HCT116 (cell line): Measurements from ENCODE around the gene MGST2. TPM values are rescaled to one million over a fixed set of nuclear protein-coding genes. Genes with fewer than 3 reads are reported as not detected.

Source experiments
- ATAC-seq: fragments of 200-7000 bp; cut with Tn5 transposase; 2 replicates; pipeline ENCODE4 v1.9.1; 2020; ENCODE audit warnings: mild to moderate bottlenecking, moderate library complexity
- BruUV-seq: library from RNA; stranded (reverse); fragments of 400-500 nt; replicated peaks from 2 replicates; lab custom pipeline; 2021; lab: Mats Ljungman, UMichigan
- CTCF ChIA-PET: fragments of 300-600 bp; sonication (Branson Sonifier 250); formaldehyde crosslinking; loops from one replicate; lab custom pipeline; 2021; ENCODE audit warnings: antibody characterized with exemption; lab: Charles Lee
- POLR2A ChIA-PET: fragments of 300-600, 350-600 bp; sonication (Branson Sonifier 250); formaldehyde crosslinking; loops from one replicate; lab custom pipeline; 2021; ENCODE audit warnings: antibody characterized with exemption; lab: Charles Lee
- RAD21 ChIA-PET, 2 experiments: fragments of 300-600 bp; sonication (Branson Sonifier 250); formaldehyde crosslinking; loops; one replicate each; lab custom pipeline; 2023; ENCODE audit warnings: low total read pairs in 2 of 2; ENCODE audit not compliant: uncharacterized antibody in 2 of 2, unreplicated experiment in 2 of 2, low non-redundant PET in 1 of 2; lab: Charles Lee
- DNase-seq: peaks from one replicate; pipeline ENCODE4 v3.0.0-alpha.2; 2010; ENCODE audit warnings: low read depth, low spot score
- H2AFZ ChIP-seq: fragments of 200-600 bp; shearing (Covaris generic), sonication (generic); 2 replicates; pipeline ENCODE4 v1.6.1; 2017; ENCODE audit warnings: low read depth, mixed run types, mixed read lengths, antibody characterized with exemption, low read length; ENCODE audit not compliant: poor library complexity, severe bottlenecking
- H3K27ac ChIP-seq: 2 replicates; pipeline ENCODE4 v1.5.1; 2012; ENCODE audit warnings: low read depth, low read length
- H3K27me3 ChIP-seq: fragments of 200-600 bp; sonication (generic); 2 replicates; pipeline ENCODE4 v1.6.1; 2016; ENCODE audit warnings: mixed run types, low read length, mixed read lengths; ENCODE audit not compliant: insufficient read depth
- H3K36me3 ChIP-seq, 2 experiments: fragments of 200-500 bp in 1 of 2; fragments of 200-600 bp in 1 of 2; sonication (Bioruptor generic) in 1 of 2; sonication (generic) in 1 of 2; 2 replicates each; pipeline versions ENCODE4 v1.5.1 to v1.6.1; 2014 to 2016; ENCODE audit warnings: low read length in 2 of 2, inconsistent platforms in 1 of 2, mixed read lengths in 1 of 2, mixed run types in 1 of 2; ENCODE audit not compliant: insufficient read depth in 2 of 2, control insufficient read depth in 1 of 2
- H3K4me1 ChIP-seq, 2 experiments: fragments of 200-600 bp in 1 of 2; sonication (generic) in 1 of 2; 2 replicates each; pipeline versions ENCODE4 v1.5.1 to v1.6.1; 2012 to 2017; ENCODE audit warnings: low read length in 2 of 2, inconsistent platforms in 1 of 2, mild to moderate bottlenecking in 1 of 2, mixed read lengths in 1 of 2, mixed run types in 1 of 2, moderate library complexity in 1 of 2; ENCODE audit not compliant: insufficient read depth in 2 of 2, control insufficient read depth in 1 of 2
- H3K4me2 ChIP-seq: fragments of 200-600 bp; sonication (generic); 2 replicates; pipeline ENCODE4 v1.6.1; 2017; ENCODE audit warnings: mixed run types, low read length, mixed read lengths
- H3K4me3 ChIP-seq, 2 experiments: fragments of 200-600 bp in 1 of 2; sonication (generic) in 1 of 2; replicated peaks in 1 of 2; 2 replicates each; pipeline ENCODE4 v1.5.1; 2011 to 2016; ENCODE audit warnings: low read length in 2 of 2, control low read depth in 1 of 2, low read depth in 1 of 2, mild to moderate bottlenecking in 1 of 2, mixed read lengths in 1 of 2, mixed run types in 1 of 2
- H3K79me2 ChIP-seq: fragments of 200-600 bp; sonication (generic); 2 replicates; pipeline ENCODE4 v1.6.1; 2017; ENCODE audit warnings: mild to moderate bottlenecking, mixed run types, low read length, moderate library complexity, mixed read lengths; ENCODE audit not compliant: insufficient read depth
- H3K9ac ChIP-seq: fragments of 200-600 bp; sonication (generic); 2 replicates; pipeline ENCODE4 v1.6.1; 2016; ENCODE audit warnings: low read length, mixed read lengths
- H3K9me2 ChIP-seq: fragments of 200-600 bp; sonication (generic), shearing (Covaris generic); 2 replicates; pipeline ENCODE4 v1.6.1; 2017; ENCODE audit warnings: mixed run types, mild to moderate bottlenecking, moderate library complexity; ENCODE audit not compliant: insufficient read depth
- H3K9me3 ChIP-seq, 2 experiments: fragments of 200-500 bp in 1 of 2; fragments of 200-600 bp in 1 of 2; sonication (Bioruptor generic) in 1 of 2; sonication (generic) in 1 of 2; 2 replicates each; pipeline ENCODE4 v1.6.1; 2014 to 2017; ENCODE audit warnings: low read length in 2 of 2, mixed read lengths in 2 of 2, inconsistent platforms in 1 of 2, low read depth in 1 of 2, mild to moderate bottlenecking in 1 of 2, mixed run types in 1 of 2, moderate library complexity in 1 of 2; ENCODE audit not compliant: control insufficient read depth in 1 of 2, insufficient read depth in 1 of 2
- H4K20me1 ChIP-seq: fragments of 200-600 bp; sonication (generic), shearing (Covaris generic); 2 replicates; pipeline ENCODE4 v1.6.1; 2017; ENCODE audit warnings: mixed run types, mild to moderate bottlenecking, moderate library complexity; ENCODE audit not compliant: insufficient read depth
- CBX3 ChIP-seq: IDR thresholded peaks from 2 replicates; pipeline ENCODE4 v1.6.1; 2012; ENCODE audit warnings: low read depth
- ELF1 ChIP-seq: IDR thresholded peaks from 2 replicates; pipeline ENCODE4 v1.6.1; 2012; ENCODE audit warnings: low read depth, borderline replicate concordance
- EZH2 ChIP-seq: fragments of 200-600 bp; sonication (generic); IDR thresholded peaks from 2 replicates; pipeline ENCODE4 v1.6.1; 2017; ENCODE audit warnings: antibody characterized with exemption, mixed run types
- FOSL1 ChIP-seq: IDR thresholded peaks from 2 replicates; pipeline ENCODE4 v1.6.1; 2012; ENCODE audit warnings: low read depth
- MAX ChIP-seq: IDR thresholded peaks from 2 replicates; pipeline ENCODE4 v1.6.1; 2012
- SP1 ChIP-seq: IDR thresholded peaks from 2 replicates; pipeline ENCODE4 v1.6.1; 2012; ENCODE audit warnings: low read depth
- TCF7L2 ChIP-seq: IDR thresholded peaks from 2 replicates; pipeline ENCODE4 v1.7.0; 2011; ENCODE audit warnings: borderline replicate concordance, inconsistent platforms; ENCODE audit not compliant: insufficient read depth, insufficient read length; ENCODE audit errors: extremely low read depth
- YY1 ChIP-seq: IDR thresholded peaks from 2 replicates; pipeline ENCODE4 v1.6.1; 2011; ENCODE audit warnings: low read length, low read depth, moderate library complexity, mild to moderate bottlenecking; ENCODE audit not compliant: insufficient replicate concordance; ENCODE audit errors: extremely low read depth
- ZBTB33 ChIP-seq: IDR thresholded peaks from 2 replicates; pipeline ENCODE4 v1.6.1; 2011; ENCODE audit warnings: mild to moderate bottlenecking, low read length, moderate library complexity; ENCODE audit not compliant: insufficient replicate concordance; ENCODE audit errors: extremely low read depth
- intact Hi-C: fragments of 100-400 bp; cut with micrococcal nuclease; formaldehyde crosslinking; loops from 2 replicates; pipeline ENCODE4 v1.10.0; 2022
- total RNA-seq: library from RNA; stranded (reverse); gene quantifications from one replicate; pipeline ENCODE4 v1.2.1, GENCODE V29; 2021; ENCODE audit not compliant: unreplicated experiment

MGST2 gene
- total RNA-seq, 1 experiment from 2014 or later: 24.3 TPM

- Histone ChIP-seq H4K20me1 (no peaks in the 10 kb centered on the region), H3K27ac (peak overlapping the region; percentile 67), H3K4me1 (peaks cover 9 to 23% of the 10 kb centered on the region in 2 experiments; a peak in 3 of 4 replicates), H3K4me2 (peak overlapping the region; percentile 86), H3K4me3 (peak overlapping the region; percentile 64 to 65), H2AFZ (peak overlapping the region; percentile 91), H3K9ac (peak overlapping the region; percentile 65), H3K9me2 (no peaks in the 10 kb centered on the region), H3K27me3 (no peaks in the 10 kb centered on the region), H3K9me3 (no peaks in the 10 kb centered on the region), H3K79me2 (no peaks in the 10 kb centered on the region), H3K36me3 (no peaks in the 10 kb centered on the region)
- no TSS peak for BruUV-seq
- DNase-seq (no peak), ATAC-seq (peak; percentile 14)
- intact Hi-C loops: no loop called here
- POLR2A ChIA-PET: no interaction called here
- no peak for TF ChIP-seq TCF7L2
- TF ChIP-seq YY1: no peak
- no peak for TF ChIP-seq FOSL1
- no peak for TF ChIP-seq SP1
- RAD21 ChIA-PET: no interaction called here
- CTCF ChIA-PET: interaction anchor here (1.2 to 3.7 kb wide), 3 partner anchors 8 to 665 kb away, joined by 3 to 29 read pairs (median 3); no protein-coding TSS in a partner anchor
These were observed 435 bp upstream of the MGST2 start for GRCh38 chr4:139665079-139665689.

- POLR2A ChIA-PET: interaction anchor here (1.1 kb wide), 1 partner anchor 9 kb away, joined by 4 read pairs; no protein-coding TSS in a partner anchor
- Histone ChIP-seq H3K36me3 (no peaks in the 10 kb centered on the region), H3K4me2 (peak overlapping the region; percentile 86), H2AFZ (peak overlapping the region; percentile 91), H3K27me3 (no peaks in the 10 kb centered on the region), H4K20me1 (no peaks in the 10 kb centered on the region), H3K9me3 (no peaks in the 10 kb centered on the region), H3K4me3 (peak overlapping the region; percentile 64 to 65), H3K9ac (peak overlapping the region; percentile 65), H3K9me2 (no peaks in the 10 kb centered on the region), H3K4me1 (peaks cover 9 to 23% of the 10 kb centered on the region in 2 experiments; a peak in 3 of 4 replicates), H3K79me2 (no peaks in the 10 kb centered on the region), H3K27ac (peak overlapping the region; percentile 67)
- intact Hi-C loops: no loop called here
- TF ChIP-seq MAX: peak; percentile 31; the same call in 1 of the 2 replicates
- TF ChIP-seq ELF1: peak; percentile 43; the same call in 1 of the 2 replicates
- TF ChIP-seq TCF7L2: no peak
- TF ChIP-seq ZBTB33: no peak
- no peak for TF ChIP-seq EZH2
- no peak for TF ChIP-seq CBX3
- BruUV-seq: no TSS peak
- RAD21 ChIA-PET: no interaction called here
- CTCF ChIA-PET: interaction anchor here (1.0 to 3.7 kb wide), 2 partner anchors 10 to 693 kb away, joined by 3 to 29 read pairs; no protein-coding TSS in a partner anchor
- ATAC-seq (peak; percentile 48), DNase-seq (no peak)
These were observed 1.2 kb downstream of the MGST2 start for GRCh38 chr4:139666735-139667281.
